Measurements from ENCODE around the gene PEA15. TPM values are rescaled to one million over a fixed set of nuclear protein-coding genes. Genes with fewer than 3 reads are reported as not detected.
A peak's percentile ranks its signal among the peaks of the same experiment; 100 is the strongest.

Gene PEA15
- total and polyA plus RNA-seq, 7 experiments from 2014 or later = 4.7 to 38.6 (median 13.2) TPM

DNA sequence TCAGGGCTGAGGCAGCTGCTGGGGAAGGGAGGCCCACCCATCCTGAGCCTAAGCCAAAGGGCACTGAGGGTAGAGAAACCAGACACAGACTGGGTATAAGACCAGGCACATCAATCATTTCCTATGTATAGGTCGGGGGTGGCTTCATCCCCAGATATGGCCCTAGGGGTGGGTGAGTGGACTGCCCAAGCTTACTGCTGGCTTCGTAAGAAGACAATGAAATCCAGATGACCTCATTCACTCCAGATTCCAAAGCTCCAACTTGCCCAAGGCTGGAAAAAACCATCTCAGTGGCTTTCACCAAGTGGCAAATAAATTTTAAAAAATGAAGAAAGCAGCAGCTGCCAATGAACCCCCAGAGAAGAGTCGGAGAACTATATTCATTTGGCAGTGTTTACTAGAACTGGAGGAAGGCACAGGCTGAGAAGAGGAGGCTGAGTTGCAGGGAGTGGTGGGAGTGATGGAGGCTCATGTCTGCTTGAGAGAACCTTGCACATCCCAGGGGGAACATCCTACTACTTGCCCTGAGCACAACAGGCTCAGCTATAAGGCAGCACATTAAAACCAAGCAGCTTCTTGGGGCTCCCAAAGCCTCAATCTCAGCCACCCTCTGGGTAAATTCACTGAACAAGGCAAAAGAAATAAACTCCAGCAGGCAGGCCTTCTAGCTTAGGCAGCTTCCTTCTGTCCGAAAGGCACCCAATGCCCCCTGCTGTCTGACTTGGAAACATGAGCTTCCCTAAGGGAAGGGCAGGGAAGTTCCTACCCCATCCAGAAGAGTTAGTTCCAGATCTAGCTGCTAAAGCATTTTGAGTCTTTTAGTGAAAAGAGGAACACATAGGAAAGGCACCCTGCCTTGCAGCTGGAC, 14.1 kb downstream of the PEA15 start:
- CTCF ChIA-PET = interaction anchor here (0.6 to 1.9 kb wide), 5 partner anchors 17 to 120 kb away, joined by 3 to 5 read pairs (median 4); partner anchors contain the start of gene CASQ1
- H3K27me3 Mint-ChIP-seq = no peaks in the 10 kb centered on the region
- no peaks in the 10 kb centered on the region for H3K9me3 Mint-ChIP-seq
- no peak overlapping the region for H3K4me3 Mint-ChIP-seq
- H3K36me3 Mint-ChIP-seq = peaks cover 4 to 59% (median 10%) of the 10 kb centered on the region in 5 donors
- ATAC-seq = no peak
- intact Hi-C loops (cut with micrococcal nuclease) = loop anchor here in 1 of 2 donors (1.0 to 2.0 kb wide), 2 partner anchors 26 to 173 kb away; no protein-coding TSS in a partner anchor
- Histone ChIP-seq H3K4me3 (ENCODE audit: low read length) (no peak overlapping the region), H3K27ac (ENCODE audit: low read depth, low read length) (no peak overlapping the region), H3K27me3 (ENCODE audit: control insufficient read depth in 2 of 2, insufficient read depth in 2 of 2, low read length in 2 of 2) (no peaks in the 10 kb centered on the region), H3K9me3 (ENCODE audit: control insufficient read depth in 2 of 3, low read length in 3 of 3) (no peaks in the 10 kb centered on the region), H3K36me3 (ENCODE audit: control insufficient read depth in 2 of 3, insufficient read depth in 3 of 3, low read length in 3 of 3) (peaks cover 29 to 97% (median 57%) of the 10 kb centered on the region in 3 experiments), H3K4me1 (ENCODE audit: control insufficient read depth in 2 of 2, insufficient read depth in 2 of 2, low read length in 2 of 2) (no peaks in the 10 kb centered on the region)
- DNase-seq = no peak
- peak overlapping the region in 4 of 9 donors; percentile 28 to 56 (median 45) for H3K27ac Mint-ChIP-seq
- H3K4me1 Mint-ChIP-seq = no peaks in the 10 kb centered on the region
- POLR2A ChIA-PET = interaction anchor here (1.7 to 1.8 kb wide), 2 partner anchors 9 to 42 kb away, joined by 3 to 4 read pairs; no protein-coding TSS in a partner anchor

DNA sequence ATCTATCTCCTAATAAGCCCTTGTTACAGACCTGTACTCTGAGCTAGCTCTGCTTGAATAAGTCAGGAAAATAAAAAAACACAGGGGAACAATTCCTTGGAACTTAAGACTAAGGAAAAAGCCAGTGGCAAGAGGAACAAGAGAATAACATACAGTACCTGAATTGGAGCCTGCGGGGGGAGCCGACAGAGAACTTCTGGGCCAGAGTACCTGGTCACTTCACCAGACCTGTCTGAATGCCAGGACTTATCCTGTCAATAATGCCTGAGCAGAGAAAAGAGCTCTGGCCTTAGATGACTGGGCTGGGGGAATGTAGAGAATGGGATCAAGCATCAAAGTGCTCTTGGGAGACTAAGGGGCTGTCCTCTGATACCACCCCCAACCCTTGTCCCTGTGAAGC, 15.1 kb downstream of the PEA15 start:
- no peak overlapping the region for H3K27ac ChIP-seq (ENCODE audit: low read depth, low read length)
- H3K4me1 ChIP-seq (ENCODE audit: control insufficient read depth in 2 of 2, insufficient read depth in 2 of 2, low read length in 2 of 2) = no peaks in the 10 kb centered on the region
- ATAC-seq = no peak
- no peaks in the 10 kb centered on the region for H3K9me3 Mint-ChIP-seq
- H3K4me3 Mint-ChIP-seq = no peak overlapping the region
- peak overlapping the region in 3 of 9 donors; percentile 61 to 81 (median 75) for H3K27ac Mint-ChIP-seq
- no peak overlapping the region for H3K4me3 ChIP-seq (ENCODE audit: low read length)
- H3K9me3 ChIP-seq (ENCODE audit: control insufficient read depth in 2 of 3, low read length in 3 of 3) = no peaks in the 10 kb centered on the region
- H3K4me1 Mint-ChIP-seq = no peaks in the 10 kb centered on the region
- H3K27me3 ChIP-seq (ENCODE audit: control insufficient read depth in 2 of 2, insufficient read depth in 2 of 2, low read length in 2 of 2) = no peaks in the 10 kb centered on the region
- DNase-seq = no peak
- H3K36me3 Mint-ChIP-seq = peaks cover 3 to 64% (median 14%) of the 10 kb centered on the region in 5 donors
- H3K36me3 ChIP-seq (ENCODE audit: control insufficient read depth in 2 of 3, insufficient read depth in 3 of 3, low read length in 3 of 3) = peaks cover 29 to 97% (median 53%) of the 10 kb centered on the region in 3 experiments
- ChIA-PET POLR2A (interaction anchor here (0.8 to 1.8 kb wide), 3 partner anchors 10 to 41 kb away, joined by 3 to 4 read pairs (median 3); no protein-coding TSS in a partner anchor), CTCF (interaction anchor here (1.3 to 1.9 kb wide), 3 partner anchors 16 to 121 kb away, joined by 4 to 5 read pairs (median 5); no protein-coding TSS in a partner anchor)
- intact Hi-C loops (cut with micrococcal nuclease) = no loop called here
- H3K27me3 Mint-ChIP-seq = no peaks in the 10 kb centered on the region

GRCh38 chr1:160221089-160221488, 15.9 kb downstream of the PEA15 start:
- Mint-ChIP-seq H3K36me3 (peaks cover 0 to 62% (median 14%) of the 10 kb centered on the region in 5 donors), H3K4me3 (no peak overlapping the region), H3K9me3 (no peaks in the 10 kb centered on the region), H3K4me1 (no peaks in the 10 kb centered on the region), H3K27me3 (no peaks in the 10 kb centered on the region), H3K27ac (peak overlapping the region in 4 of 9 donors; percentile 4 to 84 (median 12))
- Histone ChIP-seq H3K27ac (ENCODE audit: low read depth, low read length) (no peak overlapping the region), H3K4me3 (ENCODE audit: low read length) (no peak overlapping the region), H3K27me3 (ENCODE audit: control insufficient read depth in 2 of 2, insufficient read depth in 2 of 2, low read length in 2 of 2) (no peaks in the 10 kb centered on the region), H3K9me3 (ENCODE audit: control insufficient read depth in 2 of 3, low read length in 3 of 3) (no peaks in the 10 kb centered on the region), H3K4me1 (ENCODE audit: control insufficient read depth in 2 of 2, insufficient read depth in 2 of 2, low read length in 2 of 2) (no peaks in the 10 kb centered on the region), H3K36me3 (ENCODE audit: control insufficient read depth in 2 of 3, insufficient read depth in 3 of 3, low read length in 3 of 3) (peaks cover 32 to 97% (median 55%) of the 10 kb centered on the region in 3 experiments)
- ATAC-seq (no peak), DNase-seq (no peak)
- POLR2A ChIA-PET = interaction anchor here (0.8 to 1.8 kb wide), 2 partner anchors 11 to 14 kb away, joined by 3 to 4 read pairs; no protein-coding TSS in a partner anchor
- CTCF ChIA-PET = interaction anchor here (0.6 to 1.9 kb wide), 3 partner anchors 25 to 119 kb away, joined by 3 to 5 read pairs (median 4); no protein-coding TSS in a partner anchor
- intact Hi-C loops (cut with micrococcal nuclease) = no loop called here

GRCh38 chr1:160222546-160222945, 17.4 kb downstream of the PEA15 start:
- Histone ChIP-seq H3K4me1 (ENCODE audit: control insufficient read depth in 2 of 2, insufficient read depth in 2 of 2, low read length in 2 of 2) (no peaks in the 10 kb centered on the region), H3K36me3 (ENCODE audit: control insufficient read depth in 2 of 3, insufficient read depth in 3 of 3, low read length in 3 of 3) (peaks cover 32 to 98% (median 55%) of the 10 kb centered on the region in 3 experiments), H3K9me3 (ENCODE audit: control insufficient read depth in 2 of 3, low read length in 3 of 3) (no peaks in the 10 kb centered on the region), H3K27me3 (ENCODE audit: control insufficient read depth in 2 of 2, insufficient read depth in 2 of 2, low read length in 2 of 2) (no peaks in the 10 kb centered on the region), H3K4me3 (ENCODE audit: low read length) (no peak overlapping the region), H3K27ac (ENCODE audit: low read depth, low read length) (no peak overlapping the region)
- CTCF ChIA-PET = no interaction called here
- H3K9me3 Mint-ChIP-seq = no peaks in the 10 kb centered on the region
- H3K36me3 Mint-ChIP-seq = peaks cover 0 to 52% (median 10%) of the 10 kb centered on the region in 5 donors
- no peak for ATAC-seq
- intact Hi-C loops (cut with micrococcal nuclease) = no loop called here
- POLR2A ChIA-PET = interaction anchor here (1.0 kb wide), 1 partner anchor 61 kb away, joined by 3 read pairs; no protein-coding TSS in a partner anchor
- H3K27me3 Mint-ChIP-seq = no peaks in the 10 kb centered on the region
- no peak for DNase-seq
- H3K4me3 Mint-ChIP-seq = no peak overlapping the region
- H3K4me1 Mint-ChIP-seq = no peaks in the 10 kb centered on the region
- H3K27ac Mint-ChIP-seq = peak overlapping the region in 2 of 9 donors; percentile 24 to 51

- no peaks in the 10 kb centered on the region for H3K4me1 Mint-ChIP-seq
- no peak for ATAC-seq
- CTCF ChIA-PET = interaction anchor here (0.8 to 1.5 kb wide), 2 partner anchors 33 to 67 kb away, joined by 3 to 4 read pairs; no protein-coding TSS in a partner anchor
- POLR2A ChIA-PET = interaction anchor here (0.6 kb wide), 1 partner anchor 865 kb away, joined by 3 read pairs; the partner anchor contains the start of gene NECTIN4
- Histone ChIP-seq H3K9me3 (ENCODE audit: control insufficient read depth in 2 of 3, low read length in 3 of 3) (no peaks in the 10 kb centered on the region), H3K27me3 (ENCODE audit: control insufficient read depth in 2 of 2, insufficient read depth in 2 of 2, low read length in 2 of 2) (no peaks in the 10 kb centered on the region), H3K4me3 (ENCODE audit: low read length) (no peak overlapping the region), H3K4me1 (ENCODE audit: control insufficient read depth in 2 of 2, insufficient read depth in 2 of 2, low read length in 2 of 2) (no peaks in the 10 kb centered on the region), H3K27ac (ENCODE audit: low read depth, low read length) (no peak overlapping the region), H3K36me3 (ENCODE audit: control insufficient read depth in 2 of 3, insufficient read depth in 3 of 3, low read length in 3 of 3) (peaks cover 27 to 95% (median 42%) of the 10 kb centered on the region in 3 experiments)
- peaks cover 0 to 59% (median 14%) of the 10 kb centered on the region in 5 donors for H3K36me3 Mint-ChIP-seq
- H3K27me3 Mint-ChIP-seq = no peaks in the 10 kb centered on the region
- intact Hi-C loops (cut with micrococcal nuclease) = no loop called here
- H3K9me3 Mint-ChIP-seq = no peaks in the 10 kb centered on the region
- H3K27ac Mint-ChIP-seq = peak overlapping the region in 1 of 9 donors; percentile 10
- DNase-seq = no peak
- no peak overlapping the region for H3K4me3 Mint-ChIP-seq
Measured at GRCh38 chr1:160224606-160225005, 19.4 kb downstream of the PEA15 start.

- Histone ChIP-seq H3K36me3 (ENCODE audit: control insufficient read depth in 2 of 3, insufficient read depth in 3 of 3, low read length in 3 of 3) (peaks cover 30 to 96% (median 47%) of the 10 kb centered on the region in 3 experiments), H3K4me1 (ENCODE audit: control insufficient read depth in 2 of 2, insufficient read depth in 2 of 2, low read length in 2 of 2) (no peaks in the 10 kb centered on the region), H3K4me3 (ENCODE audit: low read length) (no peak overlapping the region), H3K27me3 (ENCODE audit: control insufficient read depth in 2 of 2, insufficient read depth in 2 of 2, low read length in 2 of 2) (no peaks in the 10 kb centered on the region), H3K9me3 (ENCODE audit: control insufficient read depth in 2 of 3, low read length in 3 of 3) (no peaks in the 10 kb centered on the region), H3K27ac (ENCODE audit: low read depth, low read length) (no peak overlapping the region)
- Mint-ChIP-seq H3K4me3 (no peak overlapping the region), H3K27ac (no peak overlapping the region), H3K27me3 (no peaks in the 10 kb centered on the region), H3K36me3 (peaks cover 0 to 60% (median 20%) of the 10 kb centered on the region in 5 donors), H3K4me1 (no peaks in the 10 kb centered on the region), H3K9me3 (no peaks in the 10 kb centered on the region)
- ATAC-seq (no peak), DNase-seq (no peak)
- ChIA-PET CTCF (interaction anchor here (0.8 to 1.5 kb wide), 2 partner anchors 34 to 66 kb away, joined by 3 to 4 read pairs; no protein-coding TSS in a partner anchor), POLR2A (no interaction called here)
- intact Hi-C loops (cut with micrococcal nuclease) = no loop called here
Measured at GRCh38 chr1:160225345-160225744, 20.2 kb downstream of the PEA15 start.

All from naive thymus-derived CD4-positive, alpha-beta T cell (primary cell).